GM12878 (cell line): ENCODE data around the gene BEST2. TPM values are rescaled to one million over a fixed set of nuclear protein-coding genes. Genes with fewer than 3 reads are reported as not detected.

ENCODE experiments used
- ATF2 ChIP-seq: IDR thresholded peaks from 2 replicates; pipeline ENCODE4 v1.6.1; 2012; ENCODE audit warnings: low read length, inconsistent platforms
- BCL3 ChIP-seq: IDR thresholded peaks from 2 replicates; pipeline ENCODE4 v1.6.1; 2011; ENCODE audit warnings: borderline replicate concordance, low read depth, mild to moderate bottlenecking, moderate library complexity, low read length; ENCODE audit not compliant: insufficient read depth, poor library complexity, severe bottlenecking
- BCLAF1 ChIP-seq: fragments of 450-650 bp; IDR thresholded peaks from 2 replicates; pipeline ENCODE4 v1.6.1; 2017; ENCODE audit warnings: antibody characterized with exemption, mild to moderate bottlenecking, moderate library complexity
- CEBPZ ChIP-seq: fragments of 150-350 bp; IDR thresholded peaks from 2 replicates; pipeline ENCODE4 v1.6.1; 2016; ENCODE audit warnings: low read depth, low read length
- CHD1 ChIP-seq: IDR thresholded peaks from 2 replicates; pipeline ENCODE4 v1.6.1; 2012; ENCODE audit warnings: low read depth, low read length, improper control_type of control experiment
- EGR1 ChIP-seq, 2 experiments: IDR thresholded peaks; 1 replicate in 1 of 2; 2 replicates in 1 of 2; pipeline ENCODE4 v1.6.1; 2011 to 2012; ENCODE audit warnings: low read depth in 2 of 2, low read length in 2 of 2, borderline replicate concordance in 1 of 2, mild to moderate bottlenecking in 1 of 2, moderate library complexity in 1 of 2
- JUND ChIP-seq: IDR thresholded peaks from 2 replicates; pipeline ENCODE4 v1.6.1; 2012; ENCODE audit warnings: low read depth, mild to moderate bottlenecking, low read length, improper control_type of control experiment, moderate library complexity
- KDM1A ChIP-seq: fragments of 200-600 bp; sonication (generic); IDR thresholded peaks from 2 replicates; pipeline ENCODE4 v1.6.1; 2016; ENCODE audit warnings: borderline replicate concordance
- NFXL1 ChIP-seq: fragments of 450-650 bp; IDR thresholded peaks from 2 replicates; pipeline ENCODE4 v1.6.1; 2017; ENCODE audit warnings: antibody characterized with exemption, mild to moderate bottlenecking, borderline replicate concordance
- NR2F1 ChIP-seq: fragments of 450-650 bp; conservative IDR thresholded peaks from 2 replicates; pipeline ENCODE4 v1.6.1; 2017; ENCODE audit warnings: mild to moderate bottlenecking
- PML ChIP-seq: IDR thresholded peaks from 2 replicates; pipeline ENCODE4 v1.6.1; 2012; ENCODE audit warnings: low read length, inconsistent platforms
- TCF3 ChIP-seq: IDR thresholded peaks from 2 replicates; pipeline ENCODE4 v1.6.1; 2012; ENCODE audit warnings: low read depth, mild to moderate bottlenecking, low read length, borderline replicate concordance; ENCODE audit not compliant: insufficient read depth
- TCF7 ChIP-seq: IDR thresholded peaks from 2 replicates; pipeline ENCODE4 v1.6.1; 2014; ENCODE audit warnings: antibody characterized with exemption, borderline replicate concordance
- USF2 ChIP-seq: IDR thresholded peaks from 2 replicates; pipeline ENCODE4 v1.6.1; 2011; ENCODE audit warnings: low read depth, low read length, improper control_type of control experiment, borderline replicate concordance
- YY1 ChIP-seq: IDR thresholded peaks from 2 replicates; pipeline ENCODE4 v1.6.1; 2011; ENCODE audit warnings: low read depth, mild to moderate bottlenecking, low read length
- ZNF217 ChIP-seq: fragments of 450-650 bp; IDR thresholded peaks from 2 replicates; pipeline ENCODE4 v1.6.1; 2017; ENCODE audit warnings: antibody characterized with exemption, mild to moderate bottlenecking
- ZZZ3 ChIP-seq: IDR thresholded peaks from 2 replicates; pipeline ENCODE4 v1.6.1; 2011; ENCODE audit warnings: low read depth; ENCODE audit not compliant: control insufficient read depth, insufficient read length
- polyA plus RNA-seq, 11 experiments: library from polyadenylated mRNA; depleted of rRNA in 4 of 11; unstranded in 6 of 11; stranded (reverse) in 5 of 11; fragments of >200 nt; fragmentation: Nextera tagmentation in 4 of 11; fragmentation: Illumina TruSeq in 1 of 11; extraction: Ambion mirVana in 4 of 11; extraction: Trizol in 1 of 11; gene quantifications; 1 replicate in 1 of 11; 2 replicates in 10 of 11; pipeline versions ENCODE4 v1.2.1 to v1.2.3, GENCODE V29; 2011 to 2016; ENCODE audit warnings: inconsistent platforms in 2 of 11, missing spikeins in 2 of 11, low read depth in 1 of 11
- total RNA-seq, 4 experiments: library from RNA; depleted of rRNA in 3 of 4; stranded (reverse); fragments of >200 nt in 3 of 4; fragmentation: Illumina TruSeq in 1 of 4; extraction: Trizol in 1 of 4; gene quantifications; 2 replicates each; pipeline versions ENCODE4 v1.2.1 to v1.2.3, GENCODE V29; 2013 to 2021
- TF ChIP-seq, protein P1 (sequence below): fragments of 450-650 bp; IDR thresholded peaks from 2 replicates; pipeline ENCODE4 v1.6.1; 2014; ENCODE audit warnings: mild to moderate bottlenecking

The BEST2 gene
- total and polyA plus RNA-seq, 10 of the 15 experiments (the other 5 are each of a cell fraction or from before 2014, with no cell fraction given) = not detected

- TF ChIP-seq CEBPZ (no peak), TCF3 (0 out of 2 replicates have a peak, but pooled peaks have one; percentile 59), PML (no peak), TCF7 (no peak), EGR1 (IDR thresholded peaks at IDR 0.05; ENCODE audit: borderline replicate concordance in 1 of 2, low read depth in 2 of 2, low read length in 2 of 2) (no peak), USF2 (no peak), BCLAF1 (no peak), BCL3 (no peak), NFXL1 (no peak), KDM1A (no peak), ATF2 (no peak), NR2F1 (no peak), JUND (no peak), YY1 (0 out of 2 replicates have a peak, but pooled peaks have one; percentile 57), ZNF217 (no peak), CHD1 (no peak), ZZZ3 (no peak)
- TF ChIP-seq, protein P1, sequence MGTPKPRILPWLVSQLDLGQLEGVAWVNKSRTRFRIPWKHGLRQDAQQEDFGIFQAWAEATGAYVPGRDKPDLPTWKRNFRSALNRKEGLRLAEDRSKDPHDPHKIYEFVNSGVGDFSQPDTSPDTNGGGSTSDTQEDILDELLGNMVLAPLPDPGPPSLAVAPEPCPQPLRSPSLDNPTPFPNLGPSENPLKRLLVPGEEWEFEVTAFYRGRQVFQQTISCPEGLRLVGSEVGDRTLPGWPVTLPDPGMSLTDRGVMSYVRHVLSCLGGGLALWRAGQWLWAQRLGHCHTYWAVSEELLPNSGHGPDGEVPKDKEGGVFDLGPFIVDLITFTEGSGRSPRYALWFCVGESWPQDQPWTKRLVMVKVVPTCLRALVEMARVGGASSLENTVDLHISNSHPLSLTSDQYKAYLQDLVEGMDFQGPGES = no peak
Measured at GRCh38 chr19:12757544-12758274, 6.1 kb downstream of the BEST2 start (continued).
